GM12873 (cell line): Measurements from ENCODE around the gene SMURF2.
A peak's percentile ranks its signal among the peaks of the same experiment; 100 is the strongest.

ENCODE experiments used
- CTCF ChIP-seq: IDR thresholded peaks from 2 replicates; pipeline ENCODE4 v1.5.1; 2012; ENCODE audit warnings: low read depth, mild to moderate bottlenecking, moderate library complexity, low read length, control low read depth; ENCODE audit not compliant: insufficient read depth; ENCODE audit errors: missing control alignments

The SMURF2 gene

GRCh38 chr17:64534187-64534586 lies 127.9 kb downstream of the SMURF2 start:
- peak; percentile 38 for TF ChIP-seq CTCF

- no peak for TF ChIP-seq CTCF
These were observed 128.3 kb downstream of the SMURF2 start for GRCh38 chr17:64533784-64534183.

- no peak for TF ChIP-seq CTCF
These were observed 129.7 kb downstream of the SMURF2 start for GRCh38 chr17:64532409-64532808.

GRCh38 chr17:64531955-64532371 lies 130.1 kb downstream of the SMURF2 start:
- no peak for TF ChIP-seq CTCF

- TF ChIP-seq CTCF: no peak
These were observed 132.9 kb downstream of the SMURF2 start for GRCh38 chr17:64529221-64529620.

GRCh38 chr17:64527914-64528313 lies 134.2 kb downstream of the SMURF2 start:
- TF ChIP-seq CTCF: no peak

GRCh38 chr17:64520359-64520758 lies 141.7 kb downstream of the SMURF2 start:
- no peak for TF ChIP-seq CTCF
